Measurements from ENCODE around the gene FEM1B. TPM values are rescaled to one million over a fixed set of nuclear protein-coding genes. Genes with fewer than 3 reads are reported as not detected.
"Not testable (repeated sequence)": the region's sequence is repeated elsewhere in the genome, so short reads cannot be mapped to it uniquely, and the experiment has no call there.

The FEM1B gene
- 10 to 100 TPM; 30.9 to 37.0 (median 31.7) TPM for total RNA-seq

DNA sequence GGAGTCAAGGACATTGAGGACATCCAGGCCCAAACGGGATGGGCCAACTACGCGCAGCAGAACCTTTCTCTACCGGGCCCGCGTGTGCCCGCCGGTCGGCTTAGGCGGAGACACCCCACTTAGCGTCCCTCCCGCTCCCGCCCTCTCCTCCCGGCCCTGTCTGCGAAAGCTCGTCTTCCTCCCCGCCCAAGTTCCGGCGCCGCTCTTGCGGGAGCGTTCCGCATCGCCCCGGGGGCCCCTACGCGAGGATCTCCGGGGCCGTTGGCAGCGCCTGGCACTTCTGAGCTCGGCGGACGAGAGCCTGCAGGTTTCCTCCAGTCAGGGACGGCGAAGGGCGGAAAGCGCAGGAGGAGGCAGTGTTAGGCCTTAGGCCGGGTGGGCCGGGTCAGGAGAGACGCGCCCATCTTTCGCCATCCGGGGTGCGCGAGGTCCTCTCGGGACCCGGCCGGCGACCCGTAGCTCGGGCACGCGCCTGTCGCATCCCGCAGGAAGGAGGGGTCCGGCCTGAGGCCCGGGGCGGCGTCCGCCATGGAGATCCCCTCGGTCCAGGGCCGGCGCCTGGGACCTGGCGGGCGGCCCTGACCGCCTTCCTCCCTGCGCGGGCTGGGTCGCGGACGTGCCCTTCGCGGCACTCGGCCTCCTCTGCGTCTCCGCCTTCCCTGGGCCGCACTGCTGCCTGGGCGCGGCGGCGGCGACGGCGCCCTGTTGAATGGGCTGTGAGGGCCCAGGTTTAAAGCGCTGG is at the start of gene FEM1B:
Gene FEM1B, plus strand, starts transcription at position 143 of the 742 bp plus-strand sequence. CDS start 673 bp downstream, outside the sequence.
- peak; percentile 85 for DNase-seq
- Mint-ChIP-seq H3K4me3 (peak within 1 kb of the TSS; percentile 99), H3K27me3 (ENCODE audit: low read depth) (no peaks in the 10 kb centered on the region), H3K9me3 (no peaks in the 10 kb centered on the region), H3K36me3 (ENCODE audit: insufficient read depth) (peaks cover 11% of the 10 kb centered on the region), H3K4me1 (ENCODE audit: low read depth) (peaks cover 49% of the 10 kb centered on the region)
- ATAC-seq, result peak; percentile 82 to 83

DNA sequence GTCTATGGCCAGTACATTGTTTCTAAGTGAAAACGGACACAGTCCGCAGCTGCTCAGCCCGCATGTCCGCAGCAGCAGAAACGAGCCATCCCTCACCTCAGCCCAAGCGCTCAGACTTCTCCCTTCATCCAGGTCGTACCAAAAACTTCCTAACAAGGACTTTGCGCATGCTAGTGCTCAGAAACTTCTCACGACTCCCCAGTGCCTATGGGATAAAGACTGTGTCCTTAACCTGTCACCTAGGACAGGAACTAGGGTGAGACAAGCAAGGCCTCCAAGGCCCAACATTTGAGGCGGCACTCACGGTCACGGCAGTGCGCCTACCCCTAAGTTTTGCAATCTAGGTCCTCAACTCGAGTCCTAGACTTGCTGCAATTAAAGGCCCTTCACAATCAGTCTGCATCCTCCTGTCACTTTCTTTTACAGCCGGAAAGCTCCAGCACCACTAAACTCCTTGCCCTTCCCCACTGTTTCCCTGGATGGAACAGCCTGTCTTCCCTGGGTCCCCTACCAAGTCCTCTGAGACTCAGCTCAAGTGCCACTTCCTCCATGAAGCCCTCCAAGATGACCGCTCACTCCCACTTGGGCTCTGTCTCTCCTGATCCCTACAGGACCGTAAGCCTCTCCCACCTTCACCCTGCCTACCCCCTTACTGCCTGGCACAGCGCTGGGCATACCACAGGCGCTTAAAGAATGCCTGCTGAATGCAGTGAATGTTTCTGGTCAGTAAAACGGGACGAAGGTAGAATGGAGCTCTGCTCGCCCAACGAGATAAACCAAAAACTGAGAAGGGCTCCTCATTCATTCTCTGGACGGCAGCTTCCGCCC is 49.2 kb upstream of the FEM1B start:
- H3K27me3 Mint-ChIP-seq (ENCODE audit: low read depth), result no peaks in the 10 kb centered on the region
- peaks cover 35% of the 10 kb centered on the region for H3K4me1 Mint-ChIP-seq (ENCODE audit: low read depth)
- no peaks in the 10 kb centered on the region for H3K36me3 Mint-ChIP-seq (ENCODE audit: insufficient read depth)
- peak overlapping the region; percentile 95 for H3K4me3 Mint-ChIP-seq
- no peak for DNase-seq
- no peak for ATAC-seq
- H3K9me3 Mint-ChIP-seq, result no peaks in the 10 kb centered on the region

DNA sequence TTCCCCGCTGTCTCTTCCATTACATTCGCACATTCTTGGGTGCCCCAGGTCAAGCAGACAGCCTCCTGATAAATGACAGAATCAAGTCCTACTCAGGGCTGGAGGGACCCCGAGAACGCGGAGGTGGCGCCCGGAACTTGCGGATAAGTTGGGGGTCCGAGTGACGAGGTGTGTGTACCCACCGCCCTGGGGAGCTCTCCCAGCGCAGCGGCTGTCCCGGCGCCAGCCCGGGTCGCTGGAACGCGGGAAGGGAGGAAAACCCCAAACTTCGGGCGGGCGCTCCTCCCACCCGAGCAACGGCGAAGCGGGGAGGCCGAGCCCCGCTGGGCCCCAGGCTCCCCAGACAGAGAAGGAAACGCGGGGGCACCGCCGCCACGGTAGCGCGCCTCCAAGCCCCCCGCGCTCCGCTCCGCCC is 48.6 kb upstream of the FEM1B start:
- no peaks in the 10 kb centered on the region for H3K27me3 Mint-ChIP-seq (ENCODE audit: low read depth)
- no peaks in the 10 kb centered on the region for H3K36me3 Mint-ChIP-seq (ENCODE audit: insufficient read depth)
- H3K9me3 Mint-ChIP-seq, result no peaks in the 10 kb centered on the region
- DNase-seq (no peak), ATAC-seq (peak; percentile 2)
- peak overlapping the region; percentile 95 for H3K4me3 Mint-ChIP-seq
- H3K4me1 Mint-ChIP-seq (ENCODE audit: low read depth), result peaks cover 35% of the 10 kb centered on the region

DNA sequence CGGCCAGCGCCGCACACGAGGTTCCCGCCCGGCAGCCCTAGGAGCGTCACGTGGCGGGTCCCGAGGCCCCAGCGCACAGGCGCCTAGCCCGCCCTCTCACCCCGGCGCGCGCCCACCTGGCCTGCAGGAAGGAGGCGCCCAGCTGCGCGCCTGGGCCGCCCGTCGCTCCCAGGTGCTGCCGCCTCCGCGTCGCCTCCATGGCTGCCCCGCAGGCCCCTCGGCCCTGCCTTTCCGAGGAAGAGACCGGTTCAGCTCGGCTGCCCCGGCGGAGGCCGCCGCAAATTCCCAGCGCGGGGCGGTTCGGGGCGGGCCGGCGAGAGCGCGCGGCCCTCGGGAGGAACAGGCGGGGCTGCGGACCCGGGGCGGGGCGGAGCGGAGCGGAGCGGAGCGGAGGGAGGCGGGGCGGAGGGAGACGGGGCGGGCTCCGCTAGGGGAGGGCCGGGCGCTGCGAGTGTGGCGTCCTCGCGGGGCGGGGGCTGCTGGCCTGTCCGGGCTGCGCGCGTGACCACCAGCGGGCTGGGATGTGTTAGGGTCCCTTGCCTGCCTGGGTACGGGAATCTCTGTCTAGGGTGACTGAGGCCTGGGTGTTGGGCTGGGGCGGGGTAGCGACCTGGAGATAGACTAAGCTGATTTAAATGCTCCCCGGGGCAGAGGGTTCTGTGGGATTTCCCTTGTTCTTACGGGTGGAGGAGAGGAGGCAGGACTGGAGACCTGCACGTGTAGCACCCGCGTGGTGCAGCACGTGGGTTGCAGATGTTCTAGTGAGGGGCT is 48.0 kb upstream of the FEM1B start, which contains the start of gene CLN6:
Gene CLN6, minus strand, starts transcription at position 343 of the 771 bp plus-strand sequence. Its CDS starts 144 bp downstream, at position 199.
- peak; percentile 88 to 90 for ATAC-seq
- Mint-ChIP-seq H3K4me1 (ENCODE audit: low read depth) (peaks cover 34% of the 10 kb centered on the region), H3K27me3 (ENCODE audit: low read depth) (no peaks in the 10 kb centered on the region), H3K9me3 (no peaks in the 10 kb centered on the region), H3K4me3 (peak within 1 kb of the TSS; percentile 95), H3K36me3 (ENCODE audit: insufficient read depth) (no peaks in the 10 kb centered on the region)
- peak; percentile 85 for DNase-seq

DNA sequence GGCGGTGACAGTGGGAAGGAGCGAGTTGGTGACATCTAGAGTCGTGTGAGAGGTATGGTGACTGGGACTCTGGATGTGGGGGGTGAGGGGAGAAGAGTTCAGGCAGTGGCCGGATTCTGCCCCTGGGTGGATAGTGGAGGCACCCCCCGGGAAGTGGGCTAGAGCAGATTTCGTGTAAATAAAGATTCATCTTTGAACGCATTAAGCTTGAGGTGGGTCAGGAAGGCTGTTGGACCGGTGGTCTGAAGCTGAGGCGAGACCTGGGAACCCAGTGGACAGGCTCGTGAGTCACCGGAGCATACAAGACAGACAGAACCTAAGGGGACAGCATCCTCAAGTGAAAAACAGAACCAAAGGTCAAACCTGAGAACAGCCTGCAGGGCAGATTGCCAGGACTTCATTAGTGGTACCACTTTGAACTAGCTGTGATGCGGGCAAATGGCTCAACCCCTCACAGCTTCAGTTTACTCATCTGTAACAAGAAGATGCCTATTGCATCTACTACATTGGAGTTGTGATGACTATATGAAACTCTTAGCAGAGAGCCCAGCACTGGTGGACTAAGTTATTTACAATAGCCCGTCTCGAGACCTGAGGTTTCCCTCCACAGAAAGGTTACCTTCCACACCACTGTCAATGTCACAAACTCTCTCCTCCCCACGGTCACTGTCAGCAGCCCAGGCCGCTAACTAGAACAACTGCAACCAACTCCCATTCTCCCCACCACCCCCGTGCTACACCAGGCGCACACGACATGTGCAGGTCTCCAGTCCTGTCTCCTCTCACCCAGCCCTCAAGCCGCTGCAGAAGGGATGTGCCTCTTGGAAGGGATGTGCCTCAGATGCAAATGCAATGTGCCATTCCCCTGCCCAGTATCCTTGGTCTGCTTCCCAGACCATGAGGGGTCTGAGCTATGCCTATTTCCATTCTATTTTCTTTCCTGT is 47.1 kb upstream of the FEM1B start:
- no peak for DNase-seq
- H3K9me3 Mint-ChIP-seq, result no peaks in the 10 kb centered on the region

DNA sequence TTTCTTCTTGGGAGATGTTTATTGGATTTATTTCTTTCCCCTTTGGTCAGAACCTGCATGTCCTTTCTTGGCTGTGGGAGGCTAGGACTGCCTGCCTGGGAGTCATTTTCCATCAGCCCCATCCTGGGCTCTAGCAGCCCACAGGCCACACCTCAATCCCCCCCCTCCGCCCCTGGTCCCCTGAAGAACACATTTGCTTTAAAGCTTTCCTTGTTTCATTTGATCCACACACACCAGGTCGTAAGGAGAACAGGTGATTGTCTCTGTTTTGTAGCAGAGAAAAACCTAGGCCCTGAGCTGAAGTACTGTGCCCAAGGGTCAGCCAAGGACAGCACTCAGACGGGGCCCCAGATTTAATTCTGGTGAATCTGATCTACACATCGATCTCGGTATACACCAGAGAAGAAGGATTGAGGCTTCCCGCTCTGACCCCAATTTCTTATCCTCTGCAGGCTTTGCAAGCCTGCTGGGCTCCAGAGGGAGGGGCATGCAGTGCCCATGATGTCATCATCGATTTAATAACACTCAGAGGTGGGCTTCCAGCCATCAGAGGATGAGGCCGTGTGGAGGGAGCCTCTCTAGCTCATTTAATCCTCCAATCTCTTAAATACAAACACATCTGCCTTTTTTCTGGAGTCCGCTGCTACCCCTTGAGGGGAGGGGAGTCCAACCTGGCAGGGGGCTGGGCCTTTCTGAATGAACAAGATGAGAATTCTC is 46.3 kb upstream of the FEM1B start:
- Mint-ChIP-seq H3K9me3 (no peaks in the 10 kb centered on the region), H3K36me3 (ENCODE audit: insufficient read depth) (no peaks in the 10 kb centered on the region), H3K4me1 (ENCODE audit: low read depth) (peaks cover 27% of the 10 kb centered on the region), H3K4me3 (peak overlapping the region; percentile 93), H3K27me3 (ENCODE audit: low read depth) (no peaks in the 10 kb centered on the region)
- DNase-seq (no peak), ATAC-seq (no peak)

More for the DNA sequence above, 47.1 kb upstream of the FEM1B start:
- no peak for ATAC-seq
- H3K36me3 Mint-ChIP-seq (ENCODE audit: insufficient read depth), result no peaks in the 10 kb centered on the region
- peak overlapping the region; percentile 93 for H3K4me3 Mint-ChIP-seq
- no peaks in the 10 kb centered on the region for H3K27me3 Mint-ChIP-seq (ENCODE audit: low read depth)
- peaks cover 27% of the 10 kb centered on the region for H3K4me1 Mint-ChIP-seq (ENCODE audit: low read depth)

DNA sequence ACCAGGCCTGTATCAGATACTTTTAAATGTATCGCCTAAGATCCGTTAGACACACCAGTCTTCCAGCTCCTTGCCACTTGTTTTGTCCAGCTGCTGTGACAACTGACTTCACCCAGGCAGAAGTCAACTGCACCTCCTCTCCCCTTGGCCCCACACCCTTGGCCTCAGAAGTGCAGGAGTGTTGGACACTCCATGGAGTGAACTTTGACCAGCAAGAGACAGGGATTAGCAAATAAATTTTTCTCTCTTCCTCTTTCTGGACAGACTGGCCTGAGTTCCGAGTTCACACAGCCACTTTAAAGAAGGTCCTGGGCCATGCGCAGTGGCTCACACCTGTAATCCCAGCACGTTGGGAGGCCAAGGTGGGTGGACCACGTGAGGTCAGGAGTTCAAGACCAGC is 45.1 kb upstream of the FEM1B start:
- ATAC-seq (no peak), DNase-seq (no peak)
- Mint-ChIP-seq H3K9me3 (no peaks in the 10 kb centered on the region), H3K36me3 (ENCODE audit: insufficient read depth) (no peaks in the 10 kb centered on the region), H3K4me3 (no peak overlapping the region), H3K4me1 (ENCODE audit: low read depth) (peaks cover 22% of the 10 kb centered on the region), H3K27me3 (ENCODE audit: low read depth) (no peaks in the 10 kb centered on the region)

DNA sequence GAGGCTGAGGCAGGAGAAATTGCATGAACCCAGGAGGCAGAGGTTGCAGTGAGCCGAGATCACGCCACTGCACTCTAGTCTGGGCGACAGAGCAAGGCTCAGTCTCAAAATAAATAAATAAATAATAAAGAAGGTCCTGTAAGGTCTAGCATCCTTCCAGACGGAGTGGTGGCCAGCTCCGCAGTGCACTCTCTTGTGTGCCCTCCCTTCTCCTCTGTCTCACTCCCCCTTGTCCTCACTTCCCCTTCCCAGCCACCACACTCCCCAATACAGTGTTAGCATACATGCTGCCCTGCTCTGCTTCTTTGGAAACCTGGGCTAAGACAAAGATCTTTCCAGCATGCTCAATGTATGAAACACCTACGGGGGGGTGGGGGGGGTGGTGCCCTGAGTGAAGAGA is 44.6 kb upstream of the FEM1B start:
- Mint-ChIP-seq H3K27me3 (ENCODE audit: low read depth) (no peaks in the 10 kb centered on the region), H3K9me3 (no peaks in the 10 kb centered on the region), H3K4me1 (ENCODE audit: low read depth) (peaks cover 17% of the 10 kb centered on the region), H3K36me3 (ENCODE audit: insufficient read depth) (no peaks in the 10 kb centered on the region), H3K4me3 (no peak overlapping the region)
- ATAC-seq, result no peak
- DNase-seq, result no peak

DNA sequence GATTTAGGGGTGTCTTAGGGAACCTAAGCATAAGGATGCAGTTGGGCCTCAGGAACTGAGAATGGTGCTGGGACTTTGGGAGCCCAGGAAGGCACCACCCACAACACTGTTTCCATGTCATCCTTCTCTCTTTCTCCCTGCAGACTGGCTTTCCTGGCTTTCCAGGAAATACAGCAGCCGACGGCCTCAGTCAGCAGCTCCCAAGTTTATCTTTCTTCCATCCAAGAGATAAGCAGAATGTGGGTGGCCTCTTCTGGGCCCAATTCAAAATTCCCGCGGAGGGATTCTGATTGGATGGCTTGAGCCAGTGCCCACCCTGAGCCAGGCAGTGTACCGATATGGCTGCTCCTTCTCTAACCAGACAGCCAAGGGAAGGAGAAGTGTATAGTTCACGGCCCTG is 43.5 kb upstream of the FEM1B start:
- no peak for DNase-seq
- no peak for ATAC-seq
- H3K9me3 Mint-ChIP-seq, result no peaks in the 10 kb centered on the region
- no peak overlapping the region for H3K4me3 Mint-ChIP-seq
- no peaks in the 10 kb centered on the region for H3K27me3 Mint-ChIP-seq (ENCODE audit: low read depth)
- H3K4me1 Mint-ChIP-seq (ENCODE audit: low read depth), result peaks cover 9% of the 10 kb centered on the region
- no peaks in the 10 kb centered on the region for H3K36me3 Mint-ChIP-seq (ENCODE audit: insufficient read depth)

DNA sequence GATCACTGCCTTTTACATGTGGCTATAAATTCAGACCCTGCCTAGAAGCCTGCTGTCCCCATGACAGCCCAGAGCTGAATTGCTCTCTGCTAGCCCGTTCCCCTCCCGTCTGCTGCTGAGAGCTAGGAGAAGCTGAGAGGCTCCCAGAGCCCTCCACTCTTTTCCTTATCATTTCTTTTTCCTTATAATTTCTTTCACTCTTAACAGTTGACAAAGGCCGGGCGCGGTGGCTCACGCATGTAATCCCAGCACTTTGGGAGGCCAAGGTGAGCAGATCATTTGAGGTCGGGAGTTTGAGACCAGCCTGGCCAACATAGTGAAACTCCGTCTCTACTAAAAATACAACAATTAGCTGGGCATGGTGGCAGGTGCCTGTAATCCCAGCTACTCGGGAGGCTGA is 43.0 kb upstream of the FEM1B start:
- H3K4me1 Mint-ChIP-seq (ENCODE audit: low read depth); ATAC-seq; DNase-seq; H3K4me3 Mint-ChIP-seq; H3K9me3 Mint-ChIP-seq; H3K36me3 Mint-ChIP-seq (ENCODE audit: insufficient read depth); H3K27me3 Mint-ChIP-seq (ENCODE audit: low read depth): not testable (repeated sequence)

DNA sequence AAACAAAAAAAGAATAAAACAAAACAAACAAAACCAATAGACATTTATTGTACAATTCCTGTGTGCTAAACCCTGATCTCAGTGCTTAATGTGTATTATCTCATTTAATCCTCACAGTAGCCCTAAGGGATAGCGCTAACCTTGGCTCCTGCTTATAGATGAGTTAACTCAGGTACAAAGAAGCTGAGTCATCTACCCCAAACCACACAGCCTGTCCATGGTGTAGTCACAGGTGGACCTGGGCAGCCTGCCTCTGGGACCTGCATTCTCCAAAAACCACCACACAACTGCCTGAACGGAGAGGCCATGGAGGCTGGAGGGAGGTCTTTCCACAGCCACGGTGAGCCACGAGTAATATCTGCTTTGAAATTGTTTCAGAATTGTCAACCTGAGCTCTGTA is 42.5 kb upstream of the FEM1B start:
- H3K4me1 Mint-ChIP-seq (ENCODE audit: low read depth), result peaks cover 5% of the 10 kb centered on the region

DNA sequence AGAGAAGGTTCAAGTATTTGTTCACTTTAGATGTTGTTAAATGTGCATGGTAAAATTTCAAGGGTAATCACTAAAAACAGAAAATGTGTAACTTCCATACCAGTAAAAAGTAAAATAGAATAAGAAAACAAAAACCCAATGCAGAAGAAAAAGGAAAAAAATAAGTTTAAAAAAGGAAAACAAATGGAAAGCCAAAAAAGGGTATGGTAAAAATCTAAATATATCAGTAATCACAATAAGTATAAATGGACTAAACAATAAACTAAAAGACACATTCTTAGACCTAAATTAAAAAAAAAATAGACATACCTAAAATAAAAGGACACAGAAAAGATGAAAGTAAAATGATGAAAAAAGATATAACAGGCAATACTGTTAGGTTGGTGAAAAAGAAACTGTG is 38.5 kb upstream of the FEM1B start:
- H3K4me3 Mint-ChIP-seq, result no peak overlapping the region
- H3K9me3 Mint-ChIP-seq, result peaks cover 16% of the 10 kb centered on the region
- ATAC-seq (no peak), DNase-seq (no peak)
- no peaks in the 10 kb centered on the region for H3K4me1 Mint-ChIP-seq (ENCODE audit: low read depth)
- no peaks in the 10 kb centered on the region for H3K36me3 Mint-ChIP-seq (ENCODE audit: insufficient read depth)
- H3K27me3 Mint-ChIP-seq (ENCODE audit: low read depth), result no peaks in the 10 kb centered on the region

More for the DNA sequence above, 42.5 kb upstream of the FEM1B start:
- Mint-ChIP-seq H3K9me3 (no peaks in the 10 kb centered on the region), H3K4me3 (no peak overlapping the region), H3K27me3 (ENCODE audit: low read depth) (no peaks in the 10 kb centered on the region), H3K36me3 (ENCODE audit: insufficient read depth) (no peaks in the 10 kb centered on the region)
- DNase-seq, result no peak
- ATAC-seq, result no peak

Data from activated T-cell treated with anti-CD3 and anti-CD28 coated beads, Interleukin-2, amount 50 U/mL, for 4 hours (primary cell).